ENCODE measurements around the gene ZNF415.

DNA sequence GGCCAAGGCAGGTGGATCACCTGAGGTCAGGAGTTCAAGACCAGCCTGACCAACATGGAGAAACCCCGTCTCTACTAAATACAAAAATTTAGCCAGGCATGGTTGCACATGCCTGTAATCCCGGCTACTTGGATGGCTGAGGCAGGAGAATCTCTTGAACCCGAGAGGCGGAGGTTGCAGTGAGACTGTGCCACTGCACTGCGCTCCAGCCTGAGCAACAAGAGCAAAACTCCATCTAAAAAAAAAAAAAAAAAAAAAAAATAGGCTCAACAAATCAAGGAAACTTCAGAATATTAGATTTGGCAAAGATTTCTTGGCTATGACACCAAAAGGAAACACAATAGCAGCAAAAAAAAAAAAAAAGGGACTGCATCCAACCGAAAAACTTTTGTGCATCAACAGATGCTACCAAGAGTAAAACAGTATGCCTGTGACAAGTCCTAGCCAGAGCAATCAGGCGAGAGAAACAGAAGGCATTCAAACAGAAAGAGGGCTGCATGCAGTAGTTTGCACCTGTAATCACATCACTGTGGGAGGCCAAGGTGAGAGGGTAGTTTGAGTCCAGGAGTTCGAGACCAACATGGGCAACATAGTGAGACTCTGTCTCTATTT is 53.3 kb downstream of the ZNF415 start:
- TF ChIP-seq, protein P1, sequence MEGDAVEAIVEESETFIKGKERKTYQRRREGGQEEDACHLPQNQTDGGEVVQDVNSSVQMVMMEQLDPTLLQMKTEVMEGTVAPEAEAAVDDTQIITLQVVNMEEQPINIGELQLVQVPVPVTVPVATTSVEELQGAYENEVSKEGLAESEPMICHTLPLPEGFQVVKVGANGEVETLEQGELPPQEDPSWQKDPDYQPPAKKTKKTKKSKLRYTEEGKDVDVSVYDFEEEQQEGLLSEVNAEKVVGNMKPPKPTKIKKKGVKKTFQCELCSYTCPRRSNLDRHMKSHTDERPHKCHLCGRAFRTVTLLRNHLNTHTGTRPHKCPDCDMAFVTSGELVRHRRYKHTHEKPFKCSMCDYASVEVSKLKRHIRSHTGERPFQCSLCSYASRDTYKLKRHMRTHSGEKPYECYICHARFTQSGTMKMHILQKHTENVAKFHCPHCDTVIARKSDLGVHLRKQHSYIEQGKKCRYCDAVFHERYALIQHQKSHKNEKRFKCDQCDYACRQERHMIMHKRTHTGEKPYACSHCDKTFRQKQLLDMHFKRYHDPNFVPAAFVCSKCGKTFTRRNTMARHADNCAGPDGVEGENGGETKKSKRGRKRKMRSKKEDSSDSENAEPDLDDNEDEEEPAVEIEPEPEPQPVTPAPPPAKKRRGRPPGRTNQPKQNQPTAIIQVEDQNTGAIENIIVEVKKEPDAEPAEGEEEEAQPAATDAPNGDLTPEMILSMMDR (IDR thresholded peaks at IDR 0.05): no peak
- no peak for TF ChIP-seq POLR2AphosphoS5 (IDR thresholded peaks at IDR 0.05)
